Body of pancreas (tissue), 4 donors: Measurements from ENCODE around the gene RBM12. TPM values are rescaled to one million over a fixed set of nuclear protein-coding genes. Genes with fewer than 3 reads are reported as not detected.
"Not testable (repeated sequence)": the region's sequence is repeated elsewhere in the genome, so short reads cannot be mapped to it uniquely, and the experiment has no call there.

Experiments
- ATAC-seq: fragments of 150-250 bp; one replicate; pipeline ENCODE4 v1.9.1; 2016
- DNase-seq, 4 donors: peaks; one replicate each; pipeline ENCODE4 v3.0.0-alpha.2; 2019
- H3K27ac ChIP-seq, 4 donors: fragments of 200-600 bp; sonication (generic); 1 replicate in 3 of 4; 2 replicates in 1 of 4; pipeline versions ENCODE4 v1.5.1 to v1.6.1; 2016 to 2019; ENCODE audit warnings: mild to moderate bottlenecking in 1 of 4, mixed read lengths in 1 of 4, moderate library complexity in 1 of 4
- H3K27me3 ChIP-seq, 2 donors: fragments of 200-600 bp; sonication (generic); one replicate each; pipeline ENCODE4 v1.6.0; 2016; ENCODE audit warnings: mild to moderate bottlenecking in 1 of 2
- H3K36me3 ChIP-seq, 2 donors: fragments of 200-600 bp; sonication (generic); replicated peaks in 1 of 2; 2 replicates each; pipeline ENCODE4 v1.5.1; 2016; ENCODE audit warnings: low read depth in 2 of 2; ENCODE audit not compliant: insufficient read depth in 1 of 2
- H3K4me1 ChIP-seq: fragments of 200-600 bp; sonication (generic); one replicate; pipeline ENCODE4 v1.6.0; 2016
- H3K4me3 ChIP-seq, 2 donors: fragments of 200-600 bp; sonication (generic); 1 replicate in 1 of 2; 2 replicates in 1 of 2; pipeline ENCODE4 v1.5.1; 2016 to 2019
- H3K9me3 ChIP-seq, 3 donors: fragments of 200-600 bp; sonication (generic); 1 replicate in 2 of 3; 2 replicates in 1 of 3; pipeline ENCODE4 v1.5.1; 2016
- POLR2A ChIP-seq, 3 donors: fragments of 450-650 bp; IDR thresholded peaks; one replicate each; pipeline ENCODE4 v1.6.1; 2016; ENCODE audit warnings: antibody characterized with exemption in 3 of 3, mild to moderate bottlenecking in 2 of 3
- WGBS, 2 donors: methylation state at CpG; one replicate each; pipeline ENCODE4 v1.1.5; 2017; 5-methylcytosine and 5-hydroxymethylcytosine counted together
- intact Hi-C: fragments of 100-400 bp; cut with DNase I; formaldehyde crosslinking; loops from one replicate; pipeline ENCODE4 v1.15.1; 2023
- total RNA-seq, 2 donors: library from RNA; depleted of rRNA; stranded (reverse); fragments of >200 nt; gene quantifications; one replicate each; pipeline ENCODE4 v1.1.0, GENCODE V29; 2016
- TF ChIP-seq, protein P1 (sequence below), 7 experiments: fragments of 450-650 bp in 4 of 7; fragments of 200-600 bp in 3 of 7; sonication (generic) in 3 of 7; IDR thresholded peaks; one replicate each; pipeline ENCODE4 v1.5.1; 2016 to 2019; ENCODE audit warnings: antibody characterized with exemption in 7 of 7

The RBM12 gene
- total RNA-seq, 2 donors from 2014 or later: 14.8 to 22.3 TPM

DNA sequence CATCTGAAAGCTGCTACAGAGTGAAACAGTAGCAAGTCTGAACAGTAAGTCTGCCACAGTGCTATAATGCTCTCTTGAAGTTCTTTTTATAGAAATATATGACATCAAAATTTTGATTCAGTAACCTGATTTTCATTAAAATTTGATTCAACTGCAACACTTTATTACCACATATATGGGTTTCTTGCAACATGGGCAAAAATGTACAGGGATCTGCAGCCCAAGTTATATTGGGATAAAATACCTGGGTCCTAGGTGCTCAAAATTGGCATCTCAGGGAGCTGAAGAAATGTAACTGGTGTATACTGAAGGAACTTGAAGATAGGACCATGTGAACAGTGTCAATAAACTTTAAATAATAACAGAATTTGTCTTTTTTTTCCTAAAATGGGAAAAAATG, 45.3 kb upstream of the RBM12 start:
- TF ChIP-seq, protein P1, sequence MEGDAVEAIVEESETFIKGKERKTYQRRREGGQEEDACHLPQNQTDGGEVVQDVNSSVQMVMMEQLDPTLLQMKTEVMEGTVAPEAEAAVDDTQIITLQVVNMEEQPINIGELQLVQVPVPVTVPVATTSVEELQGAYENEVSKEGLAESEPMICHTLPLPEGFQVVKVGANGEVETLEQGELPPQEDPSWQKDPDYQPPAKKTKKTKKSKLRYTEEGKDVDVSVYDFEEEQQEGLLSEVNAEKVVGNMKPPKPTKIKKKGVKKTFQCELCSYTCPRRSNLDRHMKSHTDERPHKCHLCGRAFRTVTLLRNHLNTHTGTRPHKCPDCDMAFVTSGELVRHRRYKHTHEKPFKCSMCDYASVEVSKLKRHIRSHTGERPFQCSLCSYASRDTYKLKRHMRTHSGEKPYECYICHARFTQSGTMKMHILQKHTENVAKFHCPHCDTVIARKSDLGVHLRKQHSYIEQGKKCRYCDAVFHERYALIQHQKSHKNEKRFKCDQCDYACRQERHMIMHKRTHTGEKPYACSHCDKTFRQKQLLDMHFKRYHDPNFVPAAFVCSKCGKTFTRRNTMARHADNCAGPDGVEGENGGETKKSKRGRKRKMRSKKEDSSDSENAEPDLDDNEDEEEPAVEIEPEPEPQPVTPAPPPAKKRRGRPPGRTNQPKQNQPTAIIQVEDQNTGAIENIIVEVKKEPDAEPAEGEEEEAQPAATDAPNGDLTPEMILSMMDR (IDR thresholded peaks at IDR 0.05): no peak
- no peak for TF ChIP-seq POLR2A (IDR thresholded peaks at IDR 0.05)
- peaks cover 21 to 49% of the 10 kb centered on the region in 2 donors for H3K36me3 ChIP-seq
- intact Hi-C loops: no loop called here
- H3K27ac ChIP-seq: no peak overlapping the region
- no peak overlapping the region for H3K4me3 ChIP-seq
- ATAC-seq (no peak), DNase-seq (no peak)
- H3K27me3 ChIP-seq: no peaks in the 10 kb centered on the region
- peaks cover 27% of the 10 kb centered on the region for H3K4me1 ChIP-seq
- H3K9me3 ChIP-seq: no peaks in the 10 kb centered on the region

DNA sequence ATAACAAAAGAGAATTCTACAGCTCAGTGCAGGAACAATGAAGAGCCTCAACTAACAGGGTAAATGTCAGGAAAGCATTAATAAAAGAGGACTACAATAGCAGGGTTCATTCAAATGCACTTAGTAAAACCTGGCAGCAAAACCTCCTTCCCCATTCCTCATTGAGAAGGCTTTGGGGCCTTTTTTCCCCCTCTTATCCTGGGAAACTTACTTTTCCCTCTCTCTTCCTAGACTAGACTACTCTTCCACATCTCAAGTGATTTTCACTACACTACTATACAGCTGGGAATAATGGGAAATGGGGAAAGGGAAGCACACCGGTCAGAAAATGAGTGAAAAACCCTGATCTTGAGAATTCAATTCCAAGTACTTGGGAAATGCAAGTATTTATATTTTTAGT, 44.6 kb upstream of the RBM12 start:
- ATAC-seq (no peak), DNase-seq (no peak)
- Histone ChIP-seq H3K36me3 (peaks cover 23 to 51% of the 10 kb centered on the region in 2 donors), H3K4me1 (peaks cover 27% of the 10 kb centered on the region), H3K27ac (no peak overlapping the region), H3K4me3 (no peak overlapping the region), H3K9me3 (no peaks in the 10 kb centered on the region), H3K27me3 (no peaks in the 10 kb centered on the region)
- intact Hi-C loops: no loop called here
- TF ChIP-seq POLR2A (IDR thresholded peaks at IDR 0.05): no peak
- TF ChIP-seq, protein P1 (IDR thresholded peaks at IDR 0.05): no peak
- 67 to 86% methylated on average over 1 of the region's 1 CpG for WGBS, 2 donors

DNA sequence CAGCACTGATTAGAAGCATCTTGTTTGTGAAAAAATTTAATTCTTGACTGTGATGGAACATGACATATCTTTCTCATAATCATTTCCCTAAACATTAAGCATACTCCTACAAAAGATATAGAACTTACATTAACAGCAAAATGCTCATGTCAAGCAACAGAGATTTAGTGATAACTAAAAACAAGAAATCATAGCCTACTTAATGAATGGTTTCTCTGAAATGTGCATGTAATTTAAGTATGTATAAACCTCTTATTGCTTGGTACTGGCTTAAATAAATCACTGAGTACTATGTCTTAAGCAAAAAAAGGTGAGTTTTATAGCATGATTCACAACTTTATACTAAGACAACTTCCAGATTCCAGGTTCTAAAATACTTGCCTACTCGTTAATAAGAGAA, 43.8 kb upstream of the RBM12 start:
- intact Hi-C loops: no loop called here
- TF ChIP-seq POLR2A (IDR thresholded peaks at IDR 0.05): no peak
- TF ChIP-seq, protein P1 (IDR thresholded peaks at IDR 0.05): no peak
- H3K36me3 ChIP-seq: peaks cover 30 to 52% of the 10 kb centered on the region in 2 donors
- ATAC-seq: no peak
- no peaks in the 10 kb centered on the region for H3K27me3 ChIP-seq
- H3K4me1 ChIP-seq: peaks cover 27% of the 10 kb centered on the region
- no peak overlapping the region for H3K4me3 ChIP-seq
- DNase-seq: no peak
- H3K27ac ChIP-seq: no peak overlapping the region
- no peaks in the 10 kb centered on the region for H3K9me3 ChIP-seq
- WGBS, 2 donors: 44 to 48% methylated on average over 1 of the region's 1 CpG

DNA sequence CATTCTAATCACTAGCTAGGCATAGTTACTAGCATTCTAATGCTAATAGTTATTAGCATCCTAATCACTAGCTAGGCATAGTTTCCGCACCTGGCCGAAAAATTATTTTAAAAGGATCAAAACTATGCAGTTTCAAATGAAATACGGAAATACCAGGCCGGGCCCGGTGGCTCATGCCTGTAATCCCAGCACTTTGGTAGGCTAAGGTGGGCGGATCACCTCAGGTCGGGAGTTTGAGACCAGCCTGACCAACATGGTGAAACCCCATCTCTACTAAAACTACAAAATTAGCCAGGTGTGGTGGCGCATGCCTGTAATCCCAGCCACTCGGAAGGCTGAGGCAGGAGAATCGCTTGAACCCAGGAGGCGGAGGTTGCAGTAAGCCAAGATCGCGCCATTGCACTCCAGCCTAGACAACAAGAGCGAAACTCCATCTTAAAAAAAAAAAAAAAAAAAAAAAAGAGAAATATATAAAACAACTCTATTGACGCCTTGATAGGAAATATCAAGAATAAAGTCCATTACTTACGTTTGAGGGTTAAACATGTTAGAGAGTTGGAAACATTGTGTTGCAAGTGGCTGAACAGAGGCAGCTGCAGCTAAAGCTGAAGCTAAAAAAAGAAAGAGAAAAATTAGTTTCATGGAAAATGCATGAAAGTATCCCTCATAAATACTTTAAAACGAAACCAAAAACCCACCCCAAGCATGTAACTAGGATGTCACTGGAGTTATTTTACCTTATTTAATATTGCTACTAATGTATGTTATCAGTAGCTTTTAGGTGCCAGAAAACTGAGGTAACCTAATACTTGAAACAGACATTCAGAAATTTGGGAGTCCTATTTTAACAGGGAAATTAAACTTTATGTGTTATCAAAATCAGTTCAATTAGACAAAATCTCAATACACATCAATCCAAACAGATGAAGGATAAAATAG, 42.2 kb upstream of the RBM12 start:
- H3K9me3 ChIP-seq, H3K4me3 ChIP-seq, DNase-seq, H3K27me3 ChIP-seq, H3K27ac ChIP-seq, ATAC-seq, intact Hi-C loops: not testable (repeated sequence)
- Histone ChIP-seq H3K4me1 (peaks cover 27% of the 10 kb centered on the region), H3K36me3 (peaks cover 22 to 41% of the 10 kb centered on the region in 2 donors)
- WGBS, 2 donors: 91 to 93% methylated on average over 17 of the region's 17 CpGs

DNA sequence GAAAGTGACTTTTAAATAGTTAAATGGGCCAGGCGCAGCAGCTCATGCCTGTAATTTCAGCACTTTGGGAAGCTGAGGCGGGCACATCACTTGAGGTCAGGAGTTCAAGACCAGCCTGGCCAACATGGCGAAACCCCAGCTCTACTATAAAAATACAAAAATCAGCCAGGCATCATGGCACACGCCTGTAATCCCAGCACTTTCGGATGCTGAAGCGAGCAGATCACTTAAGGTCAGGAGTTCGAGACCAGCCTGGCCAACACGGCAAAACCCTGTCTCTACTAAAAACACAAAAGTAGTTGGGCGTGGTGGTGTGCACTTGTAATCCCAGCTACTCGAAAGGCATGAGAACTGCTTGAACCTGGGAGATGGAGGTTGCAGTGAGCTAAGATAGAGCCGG, 41.2 kb upstream of the RBM12 start:
- peaks cover 22 to 36% of the 10 kb centered on the region in 2 donors for H3K36me3 ChIP-seq
- DNase-seq, intact Hi-C loops, H3K4me3 ChIP-seq, H3K27ac ChIP-seq, ATAC-seq, H3K27me3 ChIP-seq, H3K9me3 ChIP-seq: not testable (repeated sequence)
- WGBS, 2 donors: 87 to 89% methylated on average over 11 of the region's 11 CpGs
- peaks cover 22% of the 10 kb centered on the region for H3K4me1 ChIP-seq
